GM21717 (cell line): ENCODE results near the gene HS6ST2.
"Not testable (repeated sequence)": the region's sequence is repeated elsewhere in the genome, so short reads cannot be mapped to it uniquely, and the experiment has no call there.

Source experiments
- ATAC-seq: cut with Tn5 transposase; IDR thresholded peaks from one replicate; pipeline ENCODE4 v1.9.1; 2021; ENCODE audit warnings: mild to moderate bottlenecking, moderate library complexity; ENCODE audit not compliant: unreplicated experiment

The HS6ST2 gene

DNA sequence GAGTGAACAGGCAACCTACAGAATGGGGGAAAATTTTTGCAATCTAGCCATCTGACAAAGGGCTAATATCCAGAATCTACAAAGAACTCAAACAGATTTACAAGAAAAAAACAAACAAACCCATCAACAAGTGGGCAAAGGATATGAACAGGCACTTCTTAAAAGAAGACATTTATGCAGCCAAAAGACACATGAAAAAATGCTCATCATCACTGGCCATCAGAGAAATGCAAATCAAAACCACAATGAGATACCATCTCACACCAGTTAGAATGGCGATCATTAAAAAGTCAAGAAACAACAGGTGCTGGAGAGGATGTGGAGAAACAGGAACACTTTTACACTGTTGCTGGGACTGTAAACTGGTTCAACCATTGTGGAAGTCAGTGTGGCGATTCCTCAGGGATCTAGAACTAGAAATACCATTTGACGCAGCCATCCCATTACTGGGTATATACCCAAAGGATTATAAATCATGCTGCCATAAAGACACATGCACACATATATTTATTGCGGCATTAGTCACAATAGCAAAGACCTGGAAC lies 13.3 kb downstream of the HS6ST2 start:
- ATAC-seq: not testable (repeated sequence)

DNA sequence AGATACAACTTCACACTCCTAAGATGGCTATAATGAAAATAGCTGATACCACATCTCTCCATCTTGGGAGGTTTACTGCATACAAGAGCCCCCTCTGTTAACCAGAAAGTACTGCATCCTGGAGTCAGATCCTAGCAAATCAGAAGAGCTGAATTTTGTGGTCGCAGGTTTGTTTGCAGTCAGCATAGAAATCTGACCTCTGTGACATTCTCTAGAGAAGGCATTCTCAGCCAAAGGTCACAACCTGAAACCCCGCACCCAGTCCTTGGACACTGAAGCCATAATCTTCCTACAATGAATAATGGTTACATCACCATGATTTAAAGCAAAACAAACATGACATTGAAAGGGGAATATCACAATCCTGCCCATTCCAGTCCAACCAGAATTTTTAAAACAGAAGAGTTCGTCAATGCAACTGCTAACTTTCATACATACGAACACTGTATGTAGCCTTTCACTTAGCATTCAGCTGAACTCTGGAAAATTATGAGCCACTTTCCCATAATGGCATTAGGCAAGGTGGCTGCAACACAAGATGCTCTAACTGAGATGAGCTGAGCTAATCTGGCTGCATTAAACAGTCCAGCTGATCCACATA lies 17.6 kb downstream of the HS6ST2 start:
- ATAC-seq: no peak

DNA sequence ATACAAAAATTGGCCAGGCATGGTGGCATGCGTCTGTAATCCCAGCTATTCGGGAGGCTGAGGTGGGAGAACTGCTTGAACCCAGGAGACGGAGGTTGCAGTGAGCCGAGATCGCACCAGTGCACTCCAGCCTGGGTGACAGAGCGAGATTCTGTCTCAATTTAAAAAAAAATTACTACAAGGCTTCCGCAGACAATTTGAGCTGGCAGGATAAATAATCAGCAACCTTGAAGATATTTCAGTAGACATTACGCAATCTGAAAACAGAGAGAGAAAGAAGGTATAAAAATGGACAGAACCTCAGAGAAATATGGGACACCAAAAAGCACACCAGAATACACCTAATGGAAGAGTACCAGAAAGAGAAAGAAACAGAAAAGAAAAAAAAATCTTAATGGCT lies 25.3 kb downstream of the HS6ST2 start:
- no peak for ATAC-seq

DNA sequence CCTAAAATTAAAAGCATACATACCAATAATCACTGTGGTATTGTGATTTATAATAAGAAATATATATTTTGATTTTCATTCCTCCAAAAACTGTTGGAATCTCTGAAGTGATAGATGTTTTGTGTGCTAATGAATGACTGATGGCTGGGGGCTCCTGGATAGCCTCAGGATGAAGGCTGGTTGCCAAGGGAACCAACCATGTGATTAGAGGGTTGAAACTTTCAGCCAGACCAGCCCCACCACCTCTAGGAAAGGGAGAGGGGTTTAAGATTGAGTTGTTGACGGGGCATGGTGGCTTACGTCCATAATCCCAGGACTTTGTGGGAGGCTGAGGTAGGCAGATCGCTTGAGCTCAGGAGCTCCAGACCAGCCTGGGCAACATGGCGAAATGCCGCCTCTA lies 34.0 kb downstream of the HS6ST2 start:
- ATAC-seq: no peak

DNA sequence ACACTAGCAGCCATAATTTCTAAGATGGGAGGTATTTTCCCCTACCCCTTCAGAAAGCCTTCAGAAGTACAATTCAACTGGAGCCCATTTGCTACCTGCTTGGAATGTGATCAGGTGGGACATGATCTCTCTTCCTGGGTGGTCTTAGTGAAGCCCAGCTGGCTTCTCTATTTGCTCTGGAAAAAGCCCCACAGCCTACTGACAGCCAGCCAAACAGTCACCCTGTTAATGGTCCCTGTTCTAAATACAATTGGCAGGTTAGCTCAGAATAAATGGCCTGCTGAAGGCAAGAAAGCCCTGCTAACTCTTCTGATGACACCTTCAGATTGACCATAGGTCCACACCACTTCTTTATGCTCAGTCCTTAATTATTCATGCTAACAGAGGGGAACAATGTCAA lies 39.9 kb downstream of the HS6ST2 start:
- ATAC-seq: no peak

DNA sequence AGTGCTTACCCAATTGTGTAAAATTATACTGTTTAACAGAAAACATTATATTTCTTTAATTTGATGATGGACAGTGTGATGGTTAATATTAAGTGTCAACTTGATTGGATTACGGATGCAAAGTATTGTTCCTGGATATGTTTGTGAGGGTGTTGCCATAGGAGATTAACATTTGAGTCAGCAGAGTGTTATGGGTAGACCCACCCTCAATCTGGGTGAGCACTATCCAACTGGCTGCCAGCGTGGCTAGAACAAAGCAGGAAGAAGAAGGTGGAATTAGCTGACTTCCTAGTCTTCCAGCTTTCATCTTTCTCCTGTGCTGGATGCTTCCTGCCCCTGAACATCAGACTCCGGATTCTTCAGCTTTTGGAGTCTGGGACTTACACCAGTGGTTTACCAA lies 42.1 kb downstream of the HS6ST2 start:
- ATAC-seq: no peak

DNA sequence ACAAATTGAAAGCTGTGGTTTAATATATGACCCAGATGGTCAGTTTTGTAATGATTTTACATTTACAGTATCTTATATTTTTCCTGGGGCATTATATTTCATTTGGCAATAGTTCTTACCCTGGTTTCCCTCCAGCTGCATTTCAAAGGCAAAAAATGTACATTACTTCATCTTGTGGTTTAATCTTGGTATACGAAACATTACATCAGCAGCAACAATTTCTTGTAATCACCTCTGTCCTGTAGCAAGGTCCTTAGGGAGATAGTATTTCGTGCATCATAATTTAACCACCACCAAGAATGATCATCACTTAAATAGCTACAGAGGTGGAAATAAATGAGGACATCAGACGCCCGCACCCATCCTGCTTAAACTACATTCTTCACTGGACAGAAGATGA lies 48.8 kb downstream of the HS6ST2 start:
- no peak for ATAC-seq

DNA sequence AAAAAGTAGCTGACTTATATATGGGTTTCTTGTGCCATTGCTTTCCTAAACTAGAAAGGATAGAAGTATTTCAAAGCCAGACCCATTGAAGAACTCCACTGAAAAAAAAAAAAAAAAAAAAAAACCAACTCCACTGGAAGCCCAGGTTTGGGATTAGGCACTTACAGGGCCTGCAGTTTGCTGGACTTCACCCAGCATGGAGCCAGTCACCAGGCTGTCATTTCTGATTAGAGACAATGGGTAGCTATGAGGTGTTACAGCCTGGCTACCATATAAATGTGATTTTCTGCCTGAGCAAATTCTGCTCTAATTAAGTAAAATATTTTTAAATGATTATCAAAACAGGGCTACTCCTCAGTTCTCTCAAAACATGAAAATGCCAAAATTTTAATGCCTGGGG lies 49.5 kb downstream of the HS6ST2 start:
- ATAC-seq: no peak

DNA sequence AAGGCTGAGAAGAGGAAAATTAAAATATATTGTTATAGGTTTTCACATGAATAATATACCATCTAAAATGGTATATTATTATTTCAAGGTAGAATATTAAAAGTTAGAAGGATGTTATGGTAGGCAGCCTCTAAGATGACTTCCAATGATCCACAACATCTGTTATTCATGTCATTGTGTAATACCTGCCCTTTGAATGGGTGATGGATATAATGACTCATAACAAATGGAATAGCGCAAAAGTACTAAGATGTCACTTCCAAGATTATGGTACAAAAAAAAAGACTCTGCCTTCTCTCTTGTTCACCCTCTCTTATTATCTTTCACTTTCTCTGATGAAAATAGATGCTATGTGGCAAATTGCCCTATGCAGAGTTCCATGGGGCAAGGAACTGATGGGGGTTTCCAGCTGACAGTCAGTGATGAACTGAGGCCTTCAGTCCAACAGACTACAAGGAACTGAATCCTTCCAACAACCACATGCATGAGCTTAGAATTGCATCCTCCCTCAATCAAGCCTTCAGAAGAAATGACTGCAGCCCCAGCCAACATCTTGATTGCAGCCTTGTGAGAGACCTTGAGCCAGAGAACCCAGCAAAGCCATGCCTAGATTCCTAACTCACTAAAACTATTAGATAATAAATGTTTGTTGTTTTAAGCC lies 57.7 kb downstream of the HS6ST2 start:
- no peak for ATAC-seq

DNA sequence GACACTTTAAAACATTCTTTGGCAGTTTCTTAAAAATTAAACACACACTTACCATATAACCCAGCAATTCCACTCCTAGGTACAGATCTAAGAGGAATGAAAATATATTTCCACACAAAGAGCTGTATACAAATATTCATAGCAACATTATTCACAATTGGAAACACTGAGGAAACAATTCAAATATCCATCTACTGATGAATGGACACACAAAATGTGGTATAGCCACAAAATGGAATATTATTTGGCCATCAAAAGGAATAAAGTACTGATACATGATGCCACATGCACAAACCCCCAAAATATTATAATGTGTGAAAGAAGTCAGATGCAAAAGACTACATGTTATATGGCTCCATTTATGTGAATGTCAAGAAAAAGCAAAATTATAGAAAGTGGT lies 70.9 kb downstream of the HS6ST2 start:
- no peak for ATAC-seq

DNA sequence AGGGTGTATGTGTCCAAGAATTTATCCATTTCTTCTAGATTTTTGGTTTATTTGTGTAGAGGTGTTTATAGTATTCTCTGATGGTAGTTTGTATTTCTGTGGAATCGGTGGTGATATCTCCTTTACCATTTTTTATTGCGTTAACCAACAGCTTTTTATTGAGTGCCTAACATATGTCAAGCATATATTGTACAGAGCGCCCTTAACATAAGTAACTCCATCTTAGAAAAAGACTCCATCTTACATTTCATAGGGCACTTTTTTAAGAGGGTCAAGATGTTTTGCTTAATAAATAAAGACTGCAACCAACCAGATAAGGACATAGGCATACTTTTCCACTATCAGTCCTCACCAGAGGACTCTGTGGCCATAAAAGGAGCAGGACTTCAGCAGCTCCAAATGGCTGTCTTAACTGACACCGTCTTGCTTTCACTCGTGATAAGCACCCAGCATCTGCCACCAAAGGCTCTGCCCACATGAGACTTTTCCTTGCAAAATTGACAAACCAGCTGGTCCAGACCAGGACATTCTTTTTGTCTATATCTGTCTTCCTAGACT lies 75.0 kb downstream of the HS6ST2 start:
- no peak for ATAC-seq

DNA sequence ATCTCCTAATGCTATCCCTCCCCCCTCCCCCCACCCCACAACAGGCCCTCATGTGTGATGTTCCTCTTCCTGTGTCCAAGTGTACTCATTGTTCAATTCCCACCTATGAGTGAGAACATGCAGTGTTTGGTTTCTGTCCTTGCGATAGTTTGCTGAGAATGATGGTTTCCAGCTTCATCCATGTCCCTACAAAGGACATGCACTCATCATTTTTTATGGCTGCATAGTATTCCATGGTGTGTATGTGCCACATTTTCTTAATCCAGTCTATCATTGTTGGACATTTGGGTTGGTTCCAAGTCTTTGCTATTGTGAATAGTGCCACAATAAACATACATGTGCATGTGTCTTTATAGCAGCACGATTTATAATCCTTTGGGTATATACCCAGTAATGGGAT lies 77.7 kb downstream of the HS6ST2 start:
- ATAC-seq: not testable (repeated sequence)

DNA sequence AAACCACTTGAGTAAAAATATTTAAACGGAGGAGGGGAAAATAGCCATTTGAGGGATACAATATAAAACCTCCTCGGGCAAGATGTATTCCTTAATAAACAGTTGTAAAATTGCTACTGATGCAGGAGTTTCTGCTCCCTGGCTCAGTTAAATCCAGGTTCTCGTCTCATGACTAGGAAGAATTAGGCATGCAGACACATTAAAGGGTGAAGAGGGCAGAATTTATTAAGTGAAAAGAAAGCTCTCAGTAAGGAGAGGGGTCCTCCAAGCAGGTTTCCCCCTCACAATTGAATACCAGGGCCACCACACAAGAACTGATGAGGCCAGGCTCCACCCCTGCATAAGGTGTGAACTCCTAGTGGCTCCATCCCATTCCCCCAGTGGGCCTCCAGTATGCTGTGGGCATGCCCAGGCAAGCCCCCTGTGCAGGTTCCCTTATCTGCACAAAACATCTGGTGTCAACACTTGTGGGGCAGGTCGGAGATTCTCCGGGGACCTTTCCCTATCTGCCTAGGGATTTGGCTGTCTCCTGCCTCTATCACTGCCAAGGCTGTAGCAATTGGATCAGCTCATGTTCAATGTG lies 80.4 kb downstream of the HS6ST2 start:
- no peak for ATAC-seq

DNA sequence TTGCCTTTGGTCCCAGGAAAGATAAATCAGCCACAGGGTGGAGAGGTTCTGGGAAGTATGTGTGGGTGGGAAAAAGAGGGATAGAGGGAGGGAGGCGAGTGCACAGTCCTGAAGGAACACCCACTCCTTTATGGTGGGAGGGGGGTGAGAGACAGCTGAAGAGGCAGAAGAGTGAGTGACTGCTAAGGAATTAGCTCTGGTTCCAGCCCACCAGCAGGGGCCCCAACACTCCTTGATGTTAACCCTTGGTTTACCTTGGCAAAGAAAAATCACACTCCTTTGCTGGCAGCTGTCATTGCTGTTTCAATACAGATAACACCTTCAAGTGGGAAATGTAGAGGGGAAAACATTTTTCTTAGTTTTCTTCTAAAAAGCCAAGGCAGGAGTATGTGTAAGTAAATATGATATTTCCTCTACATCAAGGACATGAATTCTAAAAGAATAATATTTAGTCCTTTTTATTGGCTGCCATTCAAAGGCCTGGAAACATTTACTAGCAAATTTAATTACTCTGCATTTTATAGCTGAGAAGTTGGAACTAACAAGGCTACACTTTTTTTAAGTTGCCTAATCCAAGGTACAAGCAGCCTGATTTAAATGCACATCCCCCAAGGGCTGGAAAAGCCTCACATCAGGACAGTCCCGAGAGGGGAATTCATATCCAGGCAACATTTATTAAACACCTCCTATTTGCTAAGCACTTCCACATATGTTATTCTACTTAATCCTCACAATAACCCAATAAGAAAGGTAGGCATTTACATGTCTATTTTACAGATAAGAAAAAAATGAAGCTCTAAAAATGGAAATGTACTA lies 81.7 kb downstream of the HS6ST2 start:
- ATAC-seq: no peak

DNA sequence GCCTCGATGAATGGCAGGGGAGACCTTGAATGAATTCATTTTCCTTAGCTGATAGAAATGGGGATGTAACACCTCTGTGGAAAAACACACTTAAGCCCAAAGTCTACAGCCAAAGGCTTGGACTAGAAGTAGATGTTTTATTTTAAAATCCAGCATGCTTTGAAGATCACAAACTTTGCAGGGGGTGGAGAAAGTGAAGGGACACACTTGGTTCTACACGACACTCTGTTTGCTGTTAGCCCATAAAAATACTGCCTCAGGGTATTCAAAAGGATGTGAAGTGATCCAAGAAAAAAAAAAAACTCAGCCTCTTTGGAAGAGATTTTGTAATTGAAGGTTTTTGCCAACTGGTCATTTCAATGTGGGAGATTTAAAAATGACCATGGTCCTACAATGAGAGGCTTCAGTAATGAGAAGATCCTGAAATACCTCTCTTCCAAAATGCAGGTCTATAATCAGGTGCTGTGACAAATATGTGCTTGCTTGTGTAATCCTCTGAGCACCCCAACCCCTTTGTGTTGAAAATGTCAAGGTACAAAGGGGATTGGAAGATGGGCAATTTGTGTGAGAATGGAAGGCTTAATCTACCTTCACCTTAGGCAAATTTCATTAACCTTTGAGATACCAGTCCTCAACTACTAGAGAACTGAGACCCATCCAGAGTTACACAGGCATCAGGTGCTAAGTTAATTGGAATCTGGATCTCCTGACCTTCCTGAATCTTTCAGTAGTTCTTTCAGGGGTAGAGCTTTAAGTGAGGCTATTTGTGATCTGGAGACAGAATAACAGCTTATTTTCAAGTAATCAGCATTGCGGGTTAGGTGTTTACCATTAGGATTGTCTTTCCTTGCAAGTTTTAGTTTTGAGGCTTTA lies 82.5 kb downstream of the HS6ST2 start:
- no peak for ATAC-seq

DNA sequence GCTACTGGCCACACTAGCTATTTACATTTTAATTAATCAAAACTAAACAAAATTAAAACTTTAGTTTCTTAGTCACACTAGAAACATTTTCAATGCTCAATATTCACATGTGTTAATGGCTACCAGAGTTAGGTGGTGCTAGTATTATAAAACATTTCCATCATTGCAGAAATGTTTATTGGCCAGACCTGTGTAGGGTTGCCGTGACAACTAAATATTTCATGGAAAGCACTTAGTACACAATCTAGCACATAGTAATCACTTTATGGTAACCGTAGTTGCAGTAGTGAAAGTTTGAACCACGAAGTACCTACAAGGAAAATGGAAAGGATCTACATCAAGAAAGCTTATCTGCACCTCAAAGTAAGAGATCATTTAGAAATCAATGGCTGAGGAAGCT lies 95.9 kb downstream of the HS6ST2 start:
- no peak for ATAC-seq

DNA sequence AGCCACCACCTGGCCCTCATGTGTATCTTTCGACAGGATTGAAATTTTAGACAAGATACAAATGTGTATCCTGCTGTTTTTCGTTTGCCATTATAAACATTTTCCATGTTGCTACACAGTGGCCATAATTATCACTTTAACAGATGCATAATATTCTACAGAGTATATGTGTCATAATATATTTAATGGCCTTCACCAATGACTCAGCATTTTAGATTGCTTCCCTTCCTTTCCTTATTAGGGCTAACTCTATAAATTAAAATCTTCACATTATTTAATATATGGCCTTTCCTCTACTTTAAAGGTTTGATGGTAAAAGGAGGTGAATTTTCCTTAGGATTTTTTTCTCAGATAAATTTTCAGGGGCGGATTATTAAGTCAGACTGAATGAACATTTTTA lies 97.4 kb downstream of the HS6ST2 start:
- no peak for ATAC-seq

DNA sequence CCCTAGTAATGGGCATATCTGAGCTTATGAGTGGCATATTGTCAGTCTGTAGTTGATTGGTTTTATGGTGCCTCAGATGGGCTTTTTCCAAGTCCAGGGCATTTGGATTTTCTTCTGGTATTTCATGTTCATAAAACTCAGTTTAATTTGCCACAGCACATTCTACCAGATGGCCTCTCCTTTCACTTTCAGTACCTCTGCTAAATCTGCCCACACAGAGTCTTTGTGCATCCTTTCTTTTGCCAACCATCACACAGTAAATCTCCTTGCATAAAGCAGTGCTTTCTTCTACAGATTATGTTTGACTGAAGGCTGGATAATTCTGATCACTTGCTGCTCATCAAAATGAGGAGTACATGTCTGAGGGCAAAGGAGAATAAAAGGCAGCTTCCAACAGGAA lies 98.2 kb downstream of the HS6ST2 start:
- ATAC-seq: no peak

DNA sequence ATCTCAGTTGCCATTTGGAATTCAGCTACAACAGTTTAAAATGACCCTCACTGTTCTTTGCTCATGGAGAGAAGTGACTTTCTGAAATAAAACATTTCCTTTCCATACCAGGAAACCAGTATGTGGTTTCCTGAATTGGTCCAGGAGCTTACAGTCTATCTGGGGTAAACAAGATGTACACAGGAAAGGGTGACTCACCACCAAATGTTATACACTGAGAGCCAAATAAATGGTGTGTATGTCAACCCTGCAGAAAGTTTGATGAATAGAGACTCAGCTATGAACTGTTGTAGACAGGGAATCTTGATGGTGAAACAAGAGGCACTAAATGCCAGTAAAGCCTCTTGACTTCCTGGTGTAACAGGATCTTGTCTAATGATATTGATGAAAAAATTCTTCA lies 100.4 kb downstream of the HS6ST2 start:
- ATAC-seq: no peak

DNA sequence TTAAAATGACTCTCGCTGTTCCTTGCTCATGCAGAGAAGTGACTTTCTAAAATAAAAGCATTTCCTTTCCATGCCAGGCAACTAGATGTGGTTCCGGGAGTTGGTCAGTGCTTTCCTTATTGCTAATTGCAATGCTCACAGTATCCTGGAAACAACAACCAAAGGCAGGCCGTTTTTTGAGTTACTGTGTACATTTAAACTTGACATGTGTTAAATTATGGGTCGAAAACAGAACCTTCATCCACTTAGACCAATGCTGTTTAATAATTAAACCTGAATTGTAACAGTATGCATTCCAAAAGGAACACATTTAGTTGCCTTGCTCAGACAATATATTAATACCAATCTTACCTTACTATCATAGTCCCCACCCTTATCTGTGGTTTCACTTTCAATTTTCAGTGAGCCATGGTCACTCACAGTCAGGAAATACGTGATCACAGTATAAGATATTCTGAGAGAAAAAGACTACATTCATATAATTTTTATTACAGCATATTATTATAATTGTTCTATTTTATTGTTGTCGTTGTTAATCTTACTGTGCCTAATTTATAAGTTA lies 102.6 kb downstream of the HS6ST2 start:
- ATAC-seq: no peak
